Skin of body (tissue), 2 donors: ENCODE measurements around the gene UBE4B. TPM values are rescaled to one million over a fixed set of nuclear protein-coding genes. Genes with fewer than 3 reads are reported as not detected.

Experiments used
- DNase-seq: peaks from one replicate; lab custom pipeline; 2025; lab: John Stamatoyannopoulos, UW
- total RNA-seq: library from RNA; depleted of rRNA; stranded (reverse); fragments of >200 nt; gene quantifications from one replicate; pipeline ENCODE4 v1.2.3, GENCODE V29; 2014

The UBE4B gene
- total RNA-seq, 1 donor from 2014 or later: 34.7 TPM

GRCh38 chr1:10033359-10033845, 644 bp downstream of the UBE4B start:
- no peak for DNase-seq

GRCh38 chr1:10042746-10043145, 10.0 kb downstream of the UBE4B start:
- no peak for DNase-seq

GRCh38 chr1:10045480-10046355, 13.0 kb downstream of the UBE4B start:
- no peak for DNase-seq

GRCh38 chr1:10046356-10047085, 13.8 kb downstream of the UBE4B start:
- no peak for DNase-seq

GRCh38 chr1:10048601-10049000, 15.8 kb downstream of the UBE4B start:
- DNase-seq: no peak

GRCh38 chr1:10050611-10051010, 17.9 kb downstream of the UBE4B start:
- no peak for DNase-seq

- DNase-seq: no peak
Measured at GRCh38 chr1:10051656-10052055, 18.9 kb downstream of the UBE4B start.

GRCh38 chr1:10052347-10052746, 19.6 kb downstream of the UBE4B start:
- no peak for DNase-seq

GRCh38 chr1:10054465-10054864, 21.7 kb downstream of the UBE4B start:
- DNase-seq: no peak

- DNase-seq: no peak
Measured at GRCh38 chr1:10056599-10056987, 23.8 kb downstream of the UBE4B start.

GRCh38 chr1:10057343-10057742, 24.6 kb downstream of the UBE4B start:
- DNase-seq: no peak

GRCh38 chr1:10057796-10058195, 25.0 kb downstream of the UBE4B start:
- no peak for DNase-seq

- peak; percentile 6 for DNase-seq
Measured at GRCh38 chr1:10059342-10059718, 26.6 kb downstream of the UBE4B start.

GRCh38 chr1:10060311-10061100, 27.7 kb downstream of the UBE4B start:
- DNase-seq: no peak

GRCh38 chr1:10061276-10061675, 28.5 kb downstream of the UBE4B start:
- DNase-seq: no peak

- DNase-seq: peak; percentile 2
Measured at GRCh38 chr1:10063878-10064277, 31.1 kb downstream of the UBE4B start.

GRCh38 chr1:10064416-10065343, 31.9 kb downstream of the UBE4B start:
- no peak for DNase-seq

- DNase-seq: no peak
Measured at GRCh38 chr1:10065344-10065685, 32.6 kb downstream of the UBE4B start.

GRCh38 chr1:10065760-10066159, 33.0 kb downstream of the UBE4B start:
- no peak for DNase-seq

GRCh38 chr1:10068605-10069294, 36.0 kb downstream of the UBE4B start:
- no peak for DNase-seq
